K562 (cell line): ENCODE data around the gene AZGP1. TPM values are rescaled to one million over a fixed set of nuclear protein-coding genes. Genes with fewer than 3 reads are reported as not detected.

ENCODE experiments used
- ATF7 ChIP-seq: fragments of 450-650 bp; IDR thresholded peaks from 2 replicates; pipeline ENCODE4 v1.7.1; 2014; ENCODE audit warnings: mild to moderate bottlenecking, moderate library complexity
- BRCA1 ChIP-seq, 2 experiments: fragments of 450-650 bp in 1 of 2; sonication (generic) in 1 of 2; formaldehyde crosslinking in 1 of 2; IDR thresholded peaks; 2 replicates each; pipeline versions ENCODE4 v1.5.0 to v1.6.1; 2017 to 2020; ENCODE audit warnings: mild to moderate bottlenecking in 1 of 2, missing genetic modification reagents in 1 of 2
- HSF4 ChIP-seq: fragments of 250-450 bp; sonication (Bioruptor Pico); IDR thresholded peaks from 2 replicates; pipeline ENCODE4 v2.1.2; 2022; ENCODE audit warnings: mild to moderate bottlenecking, moderate library complexity, borderline replicate concordance
- KDM2B ChIP-seq: fragments of 250-450 bp; sonication (Bioruptor Pico); IDR thresholded peaks from 2 replicates; pipeline ENCODE4 v1.8.0; 2021; ENCODE audit warnings: mild to moderate bottlenecking, moderate library complexity
- L3MBTL2 ChIP-seq: fragments of 450-650 bp; IDR thresholded peaks from 2 replicates; pipeline ENCODE4 v1.6.1; 2016; ENCODE audit warnings: mild to moderate bottlenecking, moderate library complexity
- MEF2D ChIP-seq: conservative IDR thresholded peaks from 2 replicates; pipeline ENCODE4 v1.6.1; 2016; ENCODE audit warnings: low read depth, missing genetic modification characterization, missing compliant biosample characterization
- MYC ChIP-seq, 2 experiments: fragments of 250-450 bp in 1 of 2; sonication (Bioruptor Pico) in 1 of 2; IDR thresholded peaks; 2 replicates each; pipeline versions ENCODE4 v1.5.1 to v1.6.1; 2012 to 2021; ENCODE audit warnings: low read depth in 2 of 2, borderline replicate concordance in 1 of 2, improper control_type of control experiment in 1 of 2, low read length in 1 of 2, mild to moderate bottlenecking in 1 of 2, moderate library complexity in 1 of 2
- SRSF9 ChIP-seq: fragments of 200-400 bp; formaldehyde crosslinking; IDR thresholded peaks from 2 replicates; pipeline ENCODE4 v1.6.1; 2017; ENCODE audit warnings: low read depth, low read length, borderline replicate concordance
- polyA plus RNA-seq, 8 experiments: library from polyadenylated mRNA; depleted of rRNA in 4 of 8; stranded (reverse) in 5 of 8; unstranded in 3 of 8; fragments of >200 nt; fragmentation: Nextera tagmentation in 2 of 8; fragmentation: Illumina TruSeq in 1 of 8; extraction: Ambion mirVana in 2 of 8; extraction: Trizol in 1 of 8; gene quantifications; 2 replicates each; pipeline versions ENCODE4 v1.2.1 to v1.2.3, GENCODE V29; 2011 to 2014; ENCODE audit warnings: inconsistent platforms in 1 of 8, missing spikeins in 1 of 8
- small RNA-seq: library from RNA; depleted of rRNA; stranded (forward); fragments of <200 nt; gene quantifications from one replicate; pipeline ENCODE3, GENCODE V24; 2014
- total RNA-seq, 7 experiments: library from RNA; depleted of rRNA in 6 of 7; stranded (reverse); fragments of >200 nt in 6 of 7; fragmentation: Illumina TruSeq in 2 of 7; extraction: Trizol in 2 of 7; gene quantifications; 2 replicates each; pipeline versions ENCODE4 v1.2.1 to v1.2.3, GENCODE V29; 2011 to 2021; ENCODE audit warnings: low replicate concordance in 1 of 7
- TF ChIP-seq, protein P1 (sequence below): fragments of 250-450 bp; sonication (Bioruptor Pico); IDR thresholded peaks from 2 replicates; pipeline ENCODE4 v1.4.0; 2020

AZGP1 gene
- total and polyA plus RNA-seq, 9 of the 15 experiments (the other 6 are each of a cell fraction or from before 2014, with no cell fraction given), result 0.18 to 0.53 TPM; not detected in 7

- peak; percentile 77; the same call in 1 of the 2 replicates for TF ChIP-seq ATF7
- no peak; the same call in 1 of the 2 replicates for TF ChIP-seq KDM2B (CRISPR knock-in tag)
- peak; percentile 78; the same call in 1 of the 2 replicates for TF ChIP-seq MYC (IDR thresholded peaks at IDR 0.05; ENCODE audit: low read depth, low read length)
- TF ChIP-seq MYC (CRISPR knock-in tag; IDR thresholded peaks at IDR 0.05; ENCODE audit: borderline replicate concordance, low read depth), result peak; percentile 65; the same call in 1 of the 2 replicates
- no peak for TF ChIP-seq MEF2D (tag)
- peak; percentile 73 for TF ChIP-seq L3MBTL2
- TF ChIP-seq SRSF9, result no peak
- TF ChIP-seq, protein P1, sequence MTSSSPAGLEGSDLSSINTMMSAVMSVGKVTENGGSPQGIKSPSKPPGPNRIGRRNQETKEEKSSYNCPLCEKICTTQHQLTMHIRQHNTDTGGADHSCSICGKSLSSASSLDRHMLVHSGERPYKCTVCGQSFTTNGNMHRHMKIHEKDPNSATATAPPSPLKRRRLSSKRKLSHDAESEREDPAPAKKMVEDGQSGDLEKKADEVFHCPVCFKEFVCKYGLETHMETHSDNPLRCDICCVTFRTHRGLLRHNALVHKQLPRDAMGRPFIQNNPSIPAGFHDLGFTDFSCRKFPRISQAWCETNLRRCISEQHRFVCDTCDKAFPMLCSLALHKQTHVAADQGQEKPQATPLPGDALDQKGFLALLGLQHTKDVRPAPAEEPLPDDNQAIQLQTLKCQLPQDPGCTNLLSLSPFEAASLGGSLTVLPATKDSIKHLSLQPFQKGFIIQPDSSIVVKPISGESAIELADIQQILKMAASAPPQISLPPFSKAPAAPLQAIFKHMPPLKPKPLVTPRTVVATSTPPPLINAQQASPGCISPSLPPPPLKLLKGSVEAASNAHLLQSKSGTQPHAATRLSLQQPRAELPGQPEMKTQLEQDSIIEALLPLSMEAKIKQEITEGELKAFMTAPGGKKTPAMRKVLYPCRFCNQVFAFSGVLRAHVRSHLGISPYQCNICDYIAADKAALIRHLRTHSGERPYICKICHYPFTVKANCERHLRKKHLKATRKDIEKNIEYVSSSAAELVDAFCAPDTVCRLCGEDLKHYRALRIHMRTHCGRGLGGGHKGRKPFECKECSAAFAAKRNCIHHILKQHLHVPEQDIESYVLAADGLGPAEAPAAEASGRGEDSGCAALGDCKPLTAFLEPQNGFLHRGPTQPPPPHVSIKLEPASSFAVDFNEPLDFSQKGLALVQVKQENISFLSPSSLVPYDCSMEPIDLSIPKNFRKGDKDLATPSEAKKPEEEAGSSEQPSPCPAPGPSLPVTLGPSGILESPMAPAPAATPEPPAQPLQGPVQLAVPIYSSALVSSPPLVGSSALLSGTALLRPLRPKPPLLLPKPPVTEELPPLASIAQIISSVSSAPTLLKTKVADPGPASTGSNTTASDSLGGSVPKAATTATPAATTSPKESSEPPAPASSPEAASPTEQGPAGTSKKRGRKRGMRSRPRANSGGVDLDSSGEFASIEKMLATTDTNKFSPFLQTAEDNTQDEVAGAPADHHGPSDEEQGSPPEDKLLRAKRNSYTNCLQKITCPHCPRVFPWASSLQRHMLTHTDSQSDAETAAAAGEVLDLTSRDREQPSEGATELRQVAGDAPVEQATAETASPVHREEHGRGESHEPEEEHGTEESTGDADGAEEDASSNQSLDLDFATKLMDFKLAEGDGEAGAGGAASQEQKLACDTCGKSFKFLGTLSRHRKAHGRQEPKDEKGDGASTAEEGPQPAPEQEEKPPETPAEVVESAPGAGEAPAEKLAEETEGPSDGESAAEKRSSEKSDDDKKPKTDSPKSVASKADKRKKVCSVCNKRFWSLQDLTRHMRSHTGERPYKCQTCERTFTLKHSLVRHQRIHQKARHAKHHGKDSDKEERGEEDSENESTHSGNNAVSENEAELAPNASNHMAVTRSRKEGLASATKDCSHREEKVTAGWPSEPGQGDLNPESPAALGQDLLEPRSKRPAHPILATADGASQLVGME (CRISPR knock-in tag), result no peak
- no peak for TF ChIP-seq BRCA1 (IDR thresholded peaks at IDR 0.05)
- 0 out of 2 replicates have a peak, but pooled peaks have one; percentile 86 for TF ChIP-seq BRCA1 (CRISPR knock-in tag; IDR thresholded peaks at IDR 0.05)
- no peak for TF ChIP-seq HSF4 (CRISPR knock-in tag)
Observed at GRCh38 chr7:99918959-99919813, 56.6 kb downstream of the AZGP1 start, which contains the start of gene TRIM4 (continued).

Small RNAs within 50 kb of the gene (small RNA-seq; reads per million reads assigned to genes)
- gene RF00019 (not detected), gene RF00561 (not detected)

Other genes with a start within 250 kb of the AZGP1 start
Only the 7 nearest of the 21 such genes appear.
- gene OR2AE1, start 99.0 kb downstream of the AZGP1 start, total RNA-seq (2014; rRNA removed), result 0.27 TPM in 1 of 2 replicates, not detected in the other
- gene OR2AE1, start 99.0 kb downstream of the AZGP1 start, total RNA-seq (2014; rRNA removed; fragmentation: Illumina TruSeq; extraction: Trizol), result not detected in 2 replicates
- gene OR2AE1, start 99.0 kb downstream of the AZGP1 start, total RNA-seq (2015; rRNA removed; fragmentation: Illumina TruSeq; extraction: Trizol), result not detected in 2 replicates
- not detected in 2 replicates for gene OR2AE1, start 99.0 kb downstream of the AZGP1 start, total RNA-seq (2021)
- not detected in 2 replicates for gene OR2AE1, start 99.0 kb downstream of the AZGP1 start, polyA plus RNA-seq (2011; rRNA removed)
- gene OR2AE1, start 99.0 kb downstream of the AZGP1 start, polyA plus RNA-seq (2014; fragmentation: Illumina TruSeq; extraction: Trizol), result not detected in 2 replicates
- not detected for gene OR2AE1, start 99.0 kb downstream of the AZGP1 start, polyA plus RNA-seq (2014; fragmentation: Nextera tagmentation; extraction: Ambion mirVana)
- gene OR2AE1, start 99.0 kb downstream of the AZGP1 start, polyA plus RNA-seq (2014; rRNA removed), result not detected in 2 replicates
- gene TRIM4, start 56.5 kb downstream of the AZGP1 start, total RNA-seq (2014; rRNA removed), result 22.5 TPM in 2 replicates
- gene TRIM4, start 56.5 kb downstream of the AZGP1 start, total RNA-seq (2014; rRNA removed; fragmentation: Illumina TruSeq; extraction: Trizol), result 22.4 and 23.2 TPM in 2 replicates
- gene TRIM4, start 56.5 kb downstream of the AZGP1 start, total RNA-seq (2015; rRNA removed; fragmentation: Illumina TruSeq; extraction: Trizol), result 22.2 and 28.3 TPM in 2 replicates
- gene TRIM4, start 56.5 kb downstream of the AZGP1 start, total RNA-seq (2021), result 23.1 and 23.7 TPM in 2 replicates
- 13.6 and 16.0 TPM in 2 replicates for gene TRIM4, start 56.5 kb downstream of the AZGP1 start, polyA plus RNA-seq (2011; rRNA removed)
- 23.0 and 25.8 TPM in 2 replicates for gene TRIM4, start 56.5 kb downstream of the AZGP1 start, polyA plus RNA-seq (2014; fragmentation: Illumina TruSeq; extraction: Trizol)
- gene TRIM4, start 56.5 kb downstream of the AZGP1 start, polyA plus RNA-seq (2014; fragmentation: Nextera tagmentation; extraction: Ambion mirVana), result 1 to 10 TPM; 6.2 to 6.5 TPM
- 18.8 and 21.6 TPM in 2 replicates for gene TRIM4, start 56.5 kb downstream of the AZGP1 start, polyA plus RNA-seq (2014; rRNA removed)
- 0.20 and 0.27 TPM in 2 replicates for gene GJC3, start 46.4 kb downstream of the AZGP1 start, total RNA-seq (2014; rRNA removed)
- 0.25 TPM in 1 of 2 replicates, not detected in the other for gene GJC3, start 46.4 kb downstream of the AZGP1 start, total RNA-seq (2014; rRNA removed; fragmentation: Illumina TruSeq; extraction: Trizol)
- gene GJC3, start 46.4 kb downstream of the AZGP1 start, total RNA-seq (2015; rRNA removed; fragmentation: Illumina TruSeq; extraction: Trizol), result 0.19 and 0.29 TPM in 2 replicates
- gene GJC3, start 46.4 kb downstream of the AZGP1 start, total RNA-seq (2021), result 0.16 and 0.29 TPM in 2 replicates
- gene GJC3, start 46.4 kb downstream of the AZGP1 start, polyA plus RNA-seq (2011; rRNA removed), result 0.20 and 0.22 TPM in 2 replicates
- 0.14 and 0.37 TPM in 2 replicates for gene GJC3, start 46.4 kb downstream of the AZGP1 start, polyA plus RNA-seq (2014; fragmentation: Illumina TruSeq; extraction: Trizol)
- under 1 TPM in 1 of 2 experiments, not detected in 1; 0.10 TPM for gene GJC3, start 46.4 kb downstream of the AZGP1 start, polyA plus RNA-seq (2014; fragmentation: Nextera tagmentation; extraction: Ambion mirVana)
- gene GJC3, start 46.4 kb downstream of the AZGP1 start, polyA plus RNA-seq (2014; rRNA removed), result 0.08 and 0.45 TPM in 2 replicates
- 15.5 and 19.4 TPM in 2 replicates for gene ZKSCAN1, start 39.6 kb upstream of the AZGP1 start, total RNA-seq (2014; rRNA removed)
- 32.1 and 36.1 TPM in 2 replicates for gene ZKSCAN1, start 39.6 kb upstream of the AZGP1 start, total RNA-seq (2014; rRNA removed; fragmentation: Illumina TruSeq; extraction: Trizol)
- 22.5 and 23.2 TPM in 2 replicates for gene ZKSCAN1, start 39.6 kb upstream of the AZGP1 start, total RNA-seq (2015; rRNA removed; fragmentation: Illumina TruSeq; extraction: Trizol)
- gene ZKSCAN1, start 39.6 kb upstream of the AZGP1 start, total RNA-seq (2021), result 42.9 and 43.0 TPM in 2 replicates
- 28.3 and 34.6 TPM in 2 replicates for gene ZKSCAN1, start 39.6 kb upstream of the AZGP1 start, polyA plus RNA-seq (2011; rRNA removed)
- gene ZKSCAN1, start 39.6 kb upstream of the AZGP1 start, polyA plus RNA-seq (2014; fragmentation: Illumina TruSeq; extraction: Trizol), result 23.8 and 27.3 TPM in 2 replicates
- gene ZKSCAN1, start 39.6 kb upstream of the AZGP1 start, polyA plus RNA-seq (2014; fragmentation: Nextera tagmentation; extraction: Ambion mirVana), result 1 to 10 TPM; 5.3 to 6.8 TPM
- 19.8 and 20.9 TPM in 2 replicates for gene ZKSCAN1, start 39.6 kb upstream of the AZGP1 start, polyA plus RNA-seq (2014; rRNA removed)
- 13.8 and 14.0 TPM in 2 replicates for gene ZSCAN21, start 73.7 kb upstream of the AZGP1 start, total RNA-seq (2014; rRNA removed)
- gene ZSCAN21, start 73.7 kb upstream of the AZGP1 start, total RNA-seq (2014; rRNA removed; fragmentation: Illumina TruSeq; extraction: Trizol), result 13.2 and 14.1 TPM in 2 replicates
- gene ZSCAN21, start 73.7 kb upstream of the AZGP1 start, total RNA-seq (2015; rRNA removed; fragmentation: Illumina TruSeq; extraction: Trizol), result 11.6 and 12.2 TPM in 2 replicates
- gene ZSCAN21, start 73.7 kb upstream of the AZGP1 start, total RNA-seq (2021), result 12.7 and 13.8 TPM in 2 replicates
- gene ZSCAN21, start 73.7 kb upstream of the AZGP1 start, polyA plus RNA-seq (2011; rRNA removed), result 9.5 and 13.4 TPM in 2 replicates
- gene ZSCAN21, start 73.7 kb upstream of the AZGP1 start, polyA plus RNA-seq (2014; fragmentation: Illumina TruSeq; extraction: Trizol), result 13.5 and 15.5 TPM in 2 replicates
- 1 to 10 TPM; 5.9 to 6.9 TPM for gene ZSCAN21, start 73.7 kb upstream of the AZGP1 start, polyA plus RNA-seq (2014; fragmentation: Nextera tagmentation; extraction: Ambion mirVana)
- 11.6 and 11.8 TPM in 2 replicates for gene ZSCAN21, start 73.7 kb upstream of the AZGP1 start, polyA plus RNA-seq (2014; rRNA removed)
- 33.6 and 35.6 TPM in 2 replicates for gene ZNF3, start 105.7 kb upstream of the AZGP1 start, total RNA-seq (2014; rRNA removed)
- 55.6 and 64.4 TPM in 2 replicates for gene ZNF3, start 105.7 kb upstream of the AZGP1 start, total RNA-seq (2014; rRNA removed; fragmentation: Illumina TruSeq; extraction: Trizol)
- 61.6 and 64.9 TPM in 2 replicates for gene ZNF3, start 105.7 kb upstream of the AZGP1 start, total RNA-seq (2015; rRNA removed; fragmentation: Illumina TruSeq; extraction: Trizol)
- 46.7 and 48.5 TPM in 2 replicates for gene ZNF3, start 105.7 kb upstream of the AZGP1 start, total RNA-seq (2021)
- 44.8 and 52.3 TPM in 2 replicates for gene ZNF3, start 105.7 kb upstream of the AZGP1 start, polyA plus RNA-seq (2011; rRNA removed)
- 58.4 and 58.7 TPM in 2 replicates for gene ZNF3, start 105.7 kb upstream of the AZGP1 start, polyA plus RNA-seq (2014; fragmentation: Illumina TruSeq; extraction: Trizol)
- 10 to 100 TPM; 30.0 to 51.5 TPM for gene ZNF3, start 105.7 kb upstream of the AZGP1 start, polyA plus RNA-seq (2014; fragmentation: Nextera tagmentation; extraction: Ambion mirVana)
- gene ZNF3, start 105.7 kb upstream of the AZGP1 start, polyA plus RNA-seq (2014; rRNA removed), result 39.6 and 45.8 TPM in 2 replicates
- gene COPS6, start 112.9 kb upstream of the AZGP1 start, total RNA-seq (2014; rRNA removed), result 102 and 119 TPM in 2 replicates
- gene COPS6, start 112.9 kb upstream of the AZGP1 start, total RNA-seq (2014; rRNA removed; fragmentation: Illumina TruSeq; extraction: Trizol), result 56.4 and 64.2 TPM in 2 replicates
- gene COPS6, start 112.9 kb upstream of the AZGP1 start, total RNA-seq (2015; rRNA removed; fragmentation: Illumina TruSeq; extraction: Trizol), result 60.1 and 63.0 TPM in 2 replicates
- 168 TPM in 2 replicates for gene COPS6, start 112.9 kb upstream of the AZGP1 start, total RNA-seq (2021)
- 142 and 202 TPM in 2 replicates for gene COPS6, start 112.9 kb upstream of the AZGP1 start, polyA plus RNA-seq (2011; rRNA removed)
- 176 and 194 TPM in 2 replicates for gene COPS6, start 112.9 kb upstream of the AZGP1 start, polyA plus RNA-seq (2014; fragmentation: Illumina TruSeq; extraction: Trizol)
- 100 to 1,000 TPM; 160 to 331 TPM for gene COPS6, start 112.9 kb upstream of the AZGP1 start, polyA plus RNA-seq (2014; fragmentation: Nextera tagmentation; extraction: Ambion mirVana)
- gene COPS6, start 112.9 kb upstream of the AZGP1 start, polyA plus RNA-seq (2014; rRNA removed), result 212 and 232 TPM in 2 replicates